H1 (cell line): ENCODE data around the gene CTCF. TPM values are rescaled to one million over a fixed set of nuclear protein-coding genes. Genes with fewer than 3 reads are reported as not detected.

Experiments used
- CTCF ChIA-PET: fragments of 300-600 bp; sonication (Branson Sonifier 250); formaldehyde crosslinking; loops from one replicate; lab custom pipeline; 2021; ENCODE audit not compliant: partially characterized antibody; lab: Charles Lee
- POLR2A ChIA-PET: fragments of 300-600 bp; sonication (Branson Sonifier 250); formaldehyde crosslinking; loops from one replicate; lab custom pipeline; 2021; ENCODE audit warnings: inconsistent platforms; ENCODE audit not compliant: partially characterized antibody; lab: Charles Lee
- DNase-seq, 2 experiments: peaks; one replicate each; pipeline versions ENCODE4 v3.0.0 to v3.0.0-alpha.2; 2010 to 2022; ENCODE audit warnings: low spot score in 2 of 2, low read depth in 1 of 2, mixed read lengths in 1 of 2
- FAIRE-seq: peaks from 2 replicates; lab custom pipeline; 2011; peaks lifted over from hg19 to GRCh38; lab: Jason Lieb, UNC
- H2AFZ ChIP-seq: 2 replicates; pipeline ENCODE4 v1.8.1; 2012; ENCODE audit warnings: low read length, inconsistent platforms
- H2AK5ac ChIP-seq: 2 replicates; pipeline ENCODE4 v1.6.1; 2013; ENCODE audit warnings: low read depth, low read length
- H2BK120ac ChIP-seq: replicated peaks from 2 replicates; pipeline ENCODE3; 2013; ENCODE audit warnings: low read depth, low read length, inconsistent platforms
- H2BK12ac ChIP-seq: 2 replicates; pipeline ENCODE4 v1.6.1; 2013; ENCODE audit warnings: low read depth, low read length
- H2BK15ac ChIP-seq: 2 replicates; pipeline ENCODE4 v1.6.1; 2013; ENCODE audit warnings: low read length
- H2BK20ac ChIP-seq: 2 replicates; pipeline ENCODE4 v1.6.1; 2013; ENCODE audit warnings: low read length
- H2BK5ac ChIP-seq: 2 replicates; pipeline ENCODE4 v1.6.1; 2013; ENCODE audit warnings: low read depth, low read length
- H3K14ac ChIP-seq: 2 replicates; pipeline ENCODE4 v1.6.1; 2013; ENCODE audit warnings: inconsistent platforms; ENCODE audit not compliant: insufficient read length
- H3K18ac ChIP-seq: 2 replicates; pipeline ENCODE4 v1.6.1; 2013; ENCODE audit warnings: low read length; ENCODE audit errors: extremely low read depth
- H3K23ac ChIP-seq: 2 replicates; pipeline ENCODE4 v1.6.1; 2013; ENCODE audit warnings: inconsistent platforms; ENCODE audit not compliant: insufficient read length
- H3K23me2 ChIP-seq: 2 replicates; pipeline ENCODE4 v1.6.1; 2013; ENCODE audit warnings: low read depth, low read length
- H3K27ac ChIP-seq: 2 replicates; pipeline ENCODE4 v1.6.1; 2011; ENCODE audit warnings: low read depth, low read length, inconsistent platforms
- H3K27me3 ChIP-seq, 4 experiments: replicated peaks in 1 of 4; 1 replicate in 1 of 4; 2 replicates in 3 of 4; pipeline versions ENCODE4 v1.6.1 to v1.8.1; 2011 to 2013; ENCODE audit warnings: low read length in 3 of 4, mild to moderate bottlenecking in 3 of 4, inconsistent platforms in 2 of 4, mixed read lengths in 2 of 4, moderate library complexity in 1 of 4; ENCODE audit not compliant: control insufficient read depth in 3 of 4, insufficient read depth in 3 of 4; ENCODE audit errors: extremely low read depth in 1 of 4
- H3K36me3 ChIP-seq, 4 experiments: 2 replicates each; pipeline versions ENCODE4 v1.6.1 to v1.8.1; 2011 to 2013; ENCODE audit warnings: mild to moderate bottlenecking in 4 of 4, low read length in 3 of 4, moderate library complexity in 2 of 4, control low read depth in 1 of 4, inconsistent platforms in 1 of 4; ENCODE audit not compliant: insufficient read depth in 4 of 4, control insufficient read depth in 2 of 4
- H3K4ac ChIP-seq: replicated peaks from 2 replicates; pipeline ENCODE3; 2013; ENCODE audit warnings: low read length, low read depth, mixed read lengths, inconsistent platforms; ENCODE audit not compliant: insufficient read length
- H3K4me1 ChIP-seq, 4 experiments: replicated peaks in 1 of 4; 1 replicate in 1 of 4; 2 replicates in 3 of 4; pipeline versions ENCODE4 v1.6.1 to v1.8.1; 2011 to 2013; ENCODE audit warnings: low read length in 3 of 4, inconsistent platforms in 2 of 4, mixed read lengths in 1 of 4; ENCODE audit not compliant: insufficient read depth in 4 of 4, control insufficient read depth in 3 of 4
- H3K4me2 ChIP-seq, 2 experiments: 2 replicates each; pipeline versions ENCODE4 v1.6.1 to v1.8.1; 2011 to 2013; ENCODE audit warnings: low read depth in 2 of 2, low read length in 2 of 2, control low read depth in 1 of 2, inconsistent platforms in 1 of 2, mild to moderate bottlenecking in 1 of 2; ENCODE audit not compliant: insufficient read depth in 1 of 2
- H3K4me3 ChIP-seq, 4 experiments: fragments of 200-600, 300-600 bp in 1 of 4; sonication (generic), shearing (Covaris generic), sonication (Bioruptor Twin) in 1 of 4; 2 replicates each; pipeline versions ENCODE4 v1.5.1 to v1.8.1; 2011 to 2016; ENCODE audit warnings: low read length in 4 of 4, low read depth in 3 of 4, control low read depth in 2 of 4, inconsistent platforms in 2 of 4, mild to moderate bottlenecking in 2 of 4, mixed read lengths in 1 of 4, moderate library complexity in 1 of 4; ENCODE audit not compliant: insufficient read depth in 2 of 4; ENCODE audit errors: extremely low read depth in 1 of 4
- H3K56ac ChIP-seq: replicated peaks from 2 replicates; pipeline ENCODE3; 2013; ENCODE audit warnings: low read depth, mild to moderate bottlenecking, mixed read lengths, low read length, inconsistent platforms; ENCODE audit not compliant: insufficient read length
- H3K79me1 ChIP-seq: 2 replicates; pipeline ENCODE4 v1.6.1; 2013; ENCODE audit warnings: low read depth, low read length, control low read depth
- H3K79me2 ChIP-seq, 2 experiments: 2 replicates each; pipeline versions ENCODE4 v1.6.1 to v1.8.1; 2012 to 2013; ENCODE audit warnings: low read length in 2 of 2, mild to moderate bottlenecking in 2 of 2, inconsistent platforms in 1 of 2; ENCODE audit not compliant: insufficient read depth in 2 of 2, control insufficient read depth in 1 of 2
- H3K9ac ChIP-seq, 4 experiments: replicated peaks in 1 of 4; 1 replicate in 1 of 4; 2 replicates in 3 of 4; pipeline versions ENCODE4 v1.6.1 to v1.8.1; 2011 to 2013; ENCODE audit warnings: low read depth in 3 of 4, low read length in 3 of 4, control low read depth in 2 of 4, mild to moderate bottlenecking in 2 of 4, moderate library complexity in 2 of 4, inconsistent platforms in 1 of 4; ENCODE audit errors: extremely low read depth in 1 of 4
- H3K9me3 ChIP-seq, 2 experiments: 2 replicates each; pipeline versions ENCODE4 v1.6.1 to v1.8.1; 2012 to 2013; ENCODE audit warnings: mild to moderate bottlenecking in 2 of 2, moderate library complexity in 2 of 2, control low read depth in 1 of 2, inconsistent platforms in 1 of 2, low read depth in 1 of 2, low read length in 1 of 2, mixed read lengths in 1 of 2; ENCODE audit not compliant: insufficient read depth in 2 of 2
- H4K20me1 ChIP-seq, 2 experiments: replicated peaks in 1 of 2; 2 replicates each; pipeline versions ENCODE3 to v1.8.1; 2011 to 2013; ENCODE audit warnings: inconsistent platforms in 2 of 2, low read length in 2 of 2, mild to moderate bottlenecking in 1 of 2; ENCODE audit not compliant: insufficient read depth in 2 of 2, control insufficient read depth in 1 of 2
- H4K5ac ChIP-seq: 2 replicates; pipeline ENCODE4 v1.6.1; 2013; ENCODE audit warnings: low read length, low read depth, mixed read lengths, inconsistent platforms; ENCODE audit not compliant: insufficient read length
- H4K8ac ChIP-seq: 2 replicates; pipeline ENCODE4 v1.8.0; 2013; ENCODE audit warnings: mild to moderate bottlenecking, moderate library complexity, low read length, inconsistent platforms; ENCODE audit not compliant: insufficient read depth; ENCODE audit errors: extremely low read depth
- H4K91ac ChIP-seq: replicated peaks from 2 replicates; pipeline ENCODE3; 2013; ENCODE audit warnings: low read length, mixed read lengths, inconsistent platforms; ENCODE audit not compliant: insufficient read length
- SUZ12 ChIP-seq: fragments of 200-600 bp; sonication (generic); IDR thresholded peaks from 2 replicates; pipeline ENCODE4 v1.6.1; 2012; ENCODE audit warnings: mild to moderate bottlenecking, inconsistent platforms, low read length, moderate library complexity, mixed read lengths
- WGBS, 2 experiments: shearing (Covaris generic) in 1 of 2; methylation state at CpG; one replicate each; pipeline versions ENCODE4 v1.1.6 to v1.1.7; 2013 to 2015; ENCODE audit warnings: low lambda C conversion rate in 2 of 2, mixed read lengths in 2 of 2, inconsistent platforms in 1 of 2, low coverage in 1 of 2, missing lambda C conversion rate in 1 of 2; ENCODE audit not compliant: insufficient replicate concordance in 2 of 2, insufficient coverage in 1 of 2, insufficient read length in 1 of 2; ENCODE audit errors: extremely low coverage in 1 of 2, missing lambda C conversion rate in 1 of 2; 5-methylcytosine and 5-hydroxymethylcytosine counted together
- polyA plus RNA-seq, 7 experiments: library from polyadenylated mRNA; depleted of rRNA in 3 of 7; stranded (reverse) in 5 of 7; unstranded in 2 of 7; fragments of >200 nt in 5 of 7; fragments of 200-250 nt in 2 of 7; gene quantifications; 1 replicate in 5 of 7; 2 replicates in 1 of 7; 4 replicates in 1 of 7; pipeline versions ENCODE4 v1.2.1 to v1.2.3, GENCODE V29; 2011 to 2013; ENCODE audit warnings: missing spikeins in 2 of 7, mixed read lengths in 2 of 7
- total RNA-seq: library from RNA; stranded (reverse); fragmentation: NEBNext Ultra II Directional; extraction: Animal tissue kit (Norgen Biotek cat#: 25700); gene quantifications from 2 replicates; pipeline ENCODE4 v1.2.1, GENCODE V29; 2021

CTCF gene
- total and polyA plus RNA-seq, 2 of the 8 experiments (the other 6 are each of a cell fraction or from before 2014, with no cell fraction given): 32.4 to 66.0 TPM

GRCh38 chr16:67545665-67546024 is 16.7 kb upstream of the CTCF start:
- no peak overlapping the region for H2BK20ac ChIP-seq
- H3K18ac ChIP-seq: no peak overlapping the region
- peaks cover 2 to 10% (median 10%) of the 10 kb centered on the region in 4 experiments for H3K27me3 ChIP-seq
- no peak overlapping the region for H3K23ac ChIP-seq
- no peak overlapping the region for H4K91ac ChIP-seq
- no peaks in the 10 kb centered on the region for H3K23me2 ChIP-seq
- peaks cover 0 to 3% (median 0%) of the 10 kb centered on the region in 4 experiments; a peak in 2 of 8 replicates for H3K36me3 ChIP-seq
- H4K20me1 ChIP-seq: peaks cover 4 to 15% of the 10 kb centered on the region in 2 experiments
- 96% methylated on average over 14 of the region's 14 CpGs; no CpG with 5 or more reads in 1 of the 2 experiments for WGBS, 2 experiments
- no peak overlapping the region for H3K9ac ChIP-seq
- H3K4me3 ChIP-seq: no peak overlapping the region
- H3K27ac ChIP-seq: no peak overlapping the region
- H2BK5ac ChIP-seq: no peak overlapping the region
- CTCF ChIA-PET: interaction anchor here (0.8 to 10.6 kb wide), 14 partner anchors 9 to 169 kb away, joined by 3 to 165 read pairs (median 6); partner anchors contain the start of genes C16orf86, CARMIL2, CTCF and ENKD1
- no peak for DNase-seq
- H3K56ac ChIP-seq: no peak overlapping the region
- no peak for FAIRE-seq
- POLR2A ChIA-PET: interaction anchor here (1.6 to 11.9 kb wide), 4 partner anchors 8 to 16 kb away, joined by 6 to 105 read pairs (median 11); partner anchors contain the start of gene CTCF
- H2BK12ac ChIP-seq: no peak overlapping the region
- H4K5ac ChIP-seq: no peak overlapping the region
- no peak overlapping the region for H3K4me2 ChIP-seq
- no peak overlapping the region for H4K8ac ChIP-seq
- no peaks in the 10 kb centered on the region for H3K79me2 ChIP-seq
- H2AK5ac ChIP-seq: no peak overlapping the region
- H2BK15ac ChIP-seq: no peak overlapping the region
- peaks cover 2% of the 10 kb centered on the region; the same call in 1 of the 2 replicates for H3K79me1 ChIP-seq
- no peaks in the 10 kb centered on the region for H3K9me3 ChIP-seq
- H2BK120ac ChIP-seq: no peak overlapping the region
- H3K4ac ChIP-seq: no peak overlapping the region
- H3K4me1 ChIP-seq: peaks cover 0 to 4% (median 2%) of the 10 kb centered on the region in 4 experiments; a peak in 3 of 7 replicates
- H3K14ac ChIP-seq: no peak overlapping the region
- no peak overlapping the region for H2AFZ ChIP-seq
- no peak for TF ChIP-seq SUZ12
